ENCODE results near the gene DDX21. TPM values are rescaled to one million over a fixed set of nuclear protein-coding genes. Genes with fewer than 3 reads are reported as not detected.

DDX21 gene
- total and polyA plus RNA-seq, 2 of the 13 experiments (the other 11 are each of a cell fraction or from before 2014, with no cell fraction given): 52.5 to 147 TPM

GRCh38 chr10:68955832-68956532, at the start of gene DDX21 (continued):
- TF ChIP-seq ARID5B (CRISPR knock-in tag; IDR thresholded peaks at IDR 0.05) (peak; percentile 27; the same call in 1 of the 2 replicates), NKX3-1 (CRISPR knock-in tag; IDR thresholded peaks at IDR 0.05) (peak; percentile 33; the same call in 1 of the 2 replicates), SNAPC4 (CRISPR knock-in tag; IDR thresholded peaks at IDR 0.05) (0 out of 2 replicates have a peak, but pooled peaks have one; percentile 41), DNMT1 (CRISPR knock-in tag; IDR thresholded peaks at IDR 0.05) (0 out of 2 replicates have a peak, but pooled peaks have one; percentile 10), HINFP (CRISPR knock-in tag; IDR thresholded peaks at IDR 0.05; ENCODE audit: low read depth) (peak; percentile 60; the same call in 1 of the 2 replicates), CREB3 (CRISPR knock-in tag; IDR thresholded peaks at IDR 0.05) (no peak), TFAP4 (IDR thresholded peaks at IDR 0.05; ENCODE audit: borderline replicate concordance, low read depth) (no peak), KDM2A (CRISPR knock-in tag; IDR thresholded peaks at IDR 0.05; ENCODE audit: borderline replicate concordance, low read depth) (peak; percentile 83), HOMEZ (CRISPR knock-in tag; IDR thresholded peaks at IDR 0.05; ENCODE audit: low read depth) (no peak), MXI1 (IDR thresholded peaks at IDR 0.05; ENCODE audit: borderline replicate concordance, low read depth, low read length) (peak; percentile 98; the same call in 2 of the 3 replicates), ZFP41 (CRISPR knock-in tag; IDR thresholded peaks at IDR 0.05; ENCODE audit: borderline replicate concordance) (no peak), ZNF619 (CRISPR knock-in tag; IDR thresholded peaks at IDR 0.05) (peak; percentile 43; the same call in 1 of the 2 replicates), MLLT10 (CRISPR knock-in tag; IDR thresholded peaks at IDR 0.05) (no peak)

Measured in HepG2 (cell line).